ENCODE data around the gene ZNF217.
"Not testable (repeated sequence)": the region's sequence is repeated elsewhere in the genome, so short reads cannot be mapped to it uniquely, and the experiment has no call there.

ZNF217 gene

DNA sequence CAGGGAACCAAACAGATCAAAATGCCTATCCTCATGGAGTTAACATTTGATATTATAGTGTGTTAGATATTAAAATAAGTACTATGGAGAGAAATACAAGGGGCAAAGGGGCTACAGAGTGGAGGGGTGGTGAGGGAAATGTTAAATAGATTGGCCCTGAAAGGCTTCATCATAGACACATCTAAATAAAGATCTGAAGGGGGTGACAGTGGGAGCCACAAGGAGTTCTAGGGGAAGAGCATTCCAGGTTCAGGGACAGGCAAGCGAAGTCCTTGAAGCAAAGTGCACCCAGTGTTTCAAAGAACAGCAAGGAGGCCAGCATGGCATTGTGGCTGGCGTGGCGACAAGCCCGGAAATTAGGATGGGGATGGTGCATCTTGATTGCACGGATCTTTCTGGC, 11.2 kb upstream of the ZNF217 start:
- not testable (repeated sequence) for H3K14ac ChIP-seq (ENCODE audit: low read length); H3K9ac ChIP-seq (ENCODE audit: low read depth, low read length, poor library complexity); H3K4me3 ChIP-seq (ENCODE audit: low read length in 2 of 2); H3K27ac ChIP-seq (replicated peaks; ENCODE audit: low read length); H2BK120ac ChIP-seq (ENCODE audit: low read depth, low read length); H3K4ac ChIP-seq (ENCODE audit: low read length); H2AFZ ChIP-seq (ENCODE audit: low read length); H3K9me3 ChIP-seq (replicated peaks in 1 of 2; ENCODE audit: control insufficient read depth in 2 of 2, insufficient read depth in 1 of 2, low read depth in 1 of 2, low read length in 2 of 2); DNase-seq (ENCODE audit: low spot score); H3K27me3 ChIP-seq (ENCODE audit: control insufficient read depth in 3 of 3, insufficient read depth in 3 of 3, low read depth in 1 of 3, low read length in 3 of 3); H2BK5ac ChIP-seq (ENCODE audit: low read length); H3K4me2 ChIP-seq (ENCODE audit: insufficient read depth, low read length, poor library complexity, severe bottlenecking); H3K18ac ChIP-seq (ENCODE audit: low read length); H3K36me3 ChIP-seq (replicated peaks in 1 of 2; ENCODE audit: control insufficient read depth in 2 of 2, insufficient read depth in 2 of 2, low read length in 2 of 2); H3K79me1 ChIP-seq (ENCODE audit: low read depth, low read length); H3K4me1 ChIP-seq (ENCODE audit: control insufficient read depth in 2 of 2, insufficient read depth in 1 of 2, low read depth in 1 of 2, low read length in 2 of 2); H4K91ac ChIP-seq (ENCODE audit: low read depth, low read length, poor library complexity); H2BK15ac ChIP-seq (ENCODE audit: low read length); H2BK12ac ChIP-seq (ENCODE audit: low read length); H2AK5ac ChIP-seq (ENCODE audit: low read depth, low read length); H4K8ac ChIP-seq (ENCODE audit: low read depth, low read length); H3K23ac ChIP-seq (ENCODE audit: low read depth, low read length, poor library complexity)
- no CpG with 5 or more reads among the region's 5 CpGs for WGBS, 2 donors (ENCODE audit: extremely low coverage in 2 of 2, insufficient read length in 2 of 2, insufficient replicate concordance in 1 of 2)

DNA sequence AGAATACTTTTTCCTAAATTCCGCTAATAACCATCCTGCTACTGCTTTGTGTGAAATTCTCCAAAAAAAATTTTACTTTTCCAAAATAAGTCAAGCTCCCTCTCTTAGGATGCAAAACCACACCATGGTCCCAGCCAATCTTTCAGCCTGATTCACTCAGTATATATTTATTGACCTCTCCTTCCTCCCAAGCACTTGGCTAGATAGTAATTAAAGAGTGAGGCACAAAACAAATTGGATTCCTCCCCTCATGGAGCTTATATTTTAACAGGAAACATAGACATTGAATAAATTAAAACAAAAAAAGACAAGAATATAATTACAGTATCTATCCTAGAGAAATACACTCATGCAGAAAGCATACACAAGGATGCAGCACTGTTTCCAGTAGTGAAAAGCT, 9.0 kb upstream of the ZNF217 start:
- Histone ChIP-seq H3K23ac (ENCODE audit: low read depth, low read length, poor library complexity) (no peak overlapping the region), H3K9ac (ENCODE audit: low read depth, low read length, poor library complexity) (no peak overlapping the region), H4K8ac (ENCODE audit: low read depth, low read length) (no peak overlapping the region), H3K36me3 (replicated peaks in 1 of 2; ENCODE audit: control insufficient read depth in 2 of 2, insufficient read depth in 2 of 2, low read length in 2 of 2) (no peaks in the 10 kb centered on the region), H3K18ac (ENCODE audit: low read length) (no peak overlapping the region), H2AK5ac (ENCODE audit: low read depth, low read length) (no peak overlapping the region), H2BK5ac (ENCODE audit: low read length) (no peak overlapping the region), H3K4me3 (ENCODE audit: low read length in 2 of 2) (no peak overlapping the region), H3K4ac (ENCODE audit: low read length) (no peak overlapping the region), H3K27ac (replicated peaks; ENCODE audit: low read length) (no peak overlapping the region), H2BK120ac (ENCODE audit: low read depth, low read length) (no peak overlapping the region), H4K91ac (ENCODE audit: low read depth, low read length, poor library complexity) (no peak overlapping the region), H3K4me1 (ENCODE audit: control insufficient read depth in 2 of 2, insufficient read depth in 1 of 2, low read depth in 1 of 2, low read length in 2 of 2) (peaks cover 0 to 2% of the 10 kb centered on the region in 2 donors), H3K79me1 (ENCODE audit: low read depth, low read length) (no peaks in the 10 kb centered on the region), H2BK12ac (ENCODE audit: low read length) (no peak overlapping the region), H3K27me3 (ENCODE audit: control insufficient read depth in 3 of 3, insufficient read depth in 3 of 3, low read depth in 1 of 3, low read length in 3 of 3) (no peaks in the 10 kb centered on the region), H3K9me3 (replicated peaks in 1 of 2; ENCODE audit: control insufficient read depth in 2 of 2, insufficient read depth in 1 of 2, low read depth in 1 of 2, low read length in 2 of 2) (no peaks in the 10 kb centered on the region), H3K14ac (ENCODE audit: low read length) (no peak overlapping the region), H2BK15ac (ENCODE audit: low read length) (no peak overlapping the region), H3K4me2 (ENCODE audit: insufficient read depth, low read length, poor library complexity, severe bottlenecking) (no peak overlapping the region), H2AFZ (ENCODE audit: low read length) (no peak overlapping the region)
- WGBS, 2 donors (ENCODE audit: extremely low coverage in 2 of 2, insufficient read length in 2 of 2, insufficient replicate concordance in 1 of 2) = no CpG with 5 or more reads among the region's 1 CpG
- DNase-seq (ENCODE audit: low spot score) = no peak

DNA sequence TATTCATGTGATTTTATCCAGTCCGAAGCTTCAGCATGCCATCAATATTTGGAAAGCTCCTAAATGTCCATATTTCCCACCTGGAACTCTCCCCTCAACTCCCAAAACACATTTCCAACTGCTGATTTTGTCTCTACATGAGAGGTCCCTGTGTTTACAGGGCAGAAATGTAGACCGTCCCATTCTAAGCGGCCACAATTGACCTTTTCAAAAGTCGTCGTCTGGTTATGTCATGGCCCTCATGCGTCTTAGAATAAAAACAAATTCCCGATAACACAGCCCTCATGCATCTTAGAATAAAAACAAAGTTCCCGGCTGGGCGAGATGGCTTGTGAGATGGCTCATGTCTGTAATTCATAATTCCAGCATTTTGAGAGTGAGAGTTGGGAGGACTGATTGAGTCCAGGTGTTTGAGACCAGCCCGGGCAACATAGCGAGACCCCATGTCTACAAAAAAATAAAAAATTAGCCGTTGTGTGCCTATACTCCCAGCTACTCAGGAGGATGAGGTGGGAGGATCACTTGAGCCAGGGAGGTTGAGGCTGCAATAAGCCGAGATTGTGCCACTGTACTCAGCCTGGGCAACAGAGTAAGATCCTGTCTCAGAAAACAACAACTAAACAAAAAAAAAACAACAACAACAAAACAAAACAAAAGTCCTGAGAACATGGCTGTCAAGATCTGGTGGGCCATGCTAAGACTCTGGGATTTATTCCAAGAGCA, 6.4 kb upstream of the ZNF217 start:
- peak overlapping the region; percentile 21 for H2AFZ ChIP-seq (ENCODE audit: low read length)
- H3K9ac ChIP-seq (ENCODE audit: low read depth, low read length, poor library complexity) = no peak overlapping the region
- WGBS, 2 donors (ENCODE audit: extremely low coverage in 2 of 2, insufficient read length in 2 of 2, insufficient replicate concordance in 1 of 2) = no CpG with 5 or more reads among the region's 13 CpGs
- H3K18ac ChIP-seq (ENCODE audit: low read length) = no peak overlapping the region
- no peak overlapping the region for H3K4me2 ChIP-seq (ENCODE audit: insufficient read depth, low read length, poor library complexity, severe bottlenecking)
- no peak overlapping the region for H3K27ac ChIP-seq (replicated peaks; ENCODE audit: low read length)
- no peaks in the 10 kb centered on the region for H3K79me1 ChIP-seq (ENCODE audit: low read depth, low read length)
- H4K8ac ChIP-seq (ENCODE audit: low read depth, low read length) = no peak overlapping the region
- H3K4me1 ChIP-seq (ENCODE audit: control insufficient read depth in 2 of 2, insufficient read depth in 1 of 2, low read depth in 1 of 2, low read length in 2 of 2) = peaks cover 5 to 21% of the 10 kb centered on the region in 2 donors
- H2BK5ac ChIP-seq (ENCODE audit: low read length) = no peak overlapping the region
- H2BK120ac ChIP-seq (ENCODE audit: low read depth, low read length) = no peak overlapping the region
- H3K36me3 ChIP-seq (replicated peaks in 1 of 2; ENCODE audit: control insufficient read depth in 2 of 2, insufficient read depth in 2 of 2, low read length in 2 of 2) = no peaks in the 10 kb centered on the region
- H3K4ac ChIP-seq (ENCODE audit: low read length) = no peak overlapping the region
- H3K4me3 ChIP-seq (ENCODE audit: low read length in 2 of 2) = no peak overlapping the region
- no peak for DNase-seq (ENCODE audit: low spot score)
- H2BK15ac ChIP-seq (ENCODE audit: low read length) = no peak overlapping the region
- H4K91ac ChIP-seq (ENCODE audit: low read depth, low read length, poor library complexity) = no peak overlapping the region
- no peak overlapping the region for H3K23ac ChIP-seq (ENCODE audit: low read depth, low read length, poor library complexity)
- H3K27me3 ChIP-seq (ENCODE audit: control insufficient read depth in 3 of 3, insufficient read depth in 3 of 3, low read depth in 1 of 3, low read length in 3 of 3) = no peaks in the 10 kb centered on the region
- H3K14ac ChIP-seq (ENCODE audit: low read length) = no peak overlapping the region
- H2AK5ac ChIP-seq (ENCODE audit: low read depth, low read length) = no peak overlapping the region
- no peaks in the 10 kb centered on the region for H3K9me3 ChIP-seq (replicated peaks in 1 of 2; ENCODE audit: control insufficient read depth in 2 of 2, insufficient read depth in 1 of 2, low read depth in 1 of 2, low read length in 2 of 2)
- no peak overlapping the region for H2BK12ac ChIP-seq (ENCODE audit: low read length)

DNA sequence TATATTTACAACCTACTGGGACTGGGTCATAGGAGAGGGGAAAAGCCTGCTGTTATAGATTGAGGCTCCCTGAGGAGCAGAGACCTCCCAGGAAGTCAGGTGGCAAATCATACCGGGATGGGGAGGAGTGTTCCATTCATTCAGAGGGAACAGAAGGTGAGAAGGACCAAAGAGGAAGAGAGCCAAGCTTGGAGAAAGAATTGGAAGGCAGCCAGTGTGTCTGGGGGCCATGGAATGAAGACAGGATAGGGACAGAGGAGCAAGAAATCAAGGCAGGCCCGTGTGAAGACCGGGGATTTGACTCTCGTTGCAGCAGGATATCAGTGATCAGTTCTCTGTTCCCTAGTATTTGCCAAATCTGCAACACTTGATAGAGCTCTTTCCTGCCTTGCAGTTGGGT, 5.7 kb upstream of the ZNF217 start:
- no peak overlapping the region for H3K4me2 ChIP-seq (ENCODE audit: insufficient read depth, low read length, poor library complexity, severe bottlenecking)
- H3K79me1 ChIP-seq (ENCODE audit: low read depth, low read length) = no peaks in the 10 kb centered on the region
- DNase-seq (ENCODE audit: low spot score) = no peak
- no peak overlapping the region for H3K4ac ChIP-seq (ENCODE audit: low read length)
- no peak overlapping the region for H4K8ac ChIP-seq (ENCODE audit: low read depth, low read length)
- no peaks in the 10 kb centered on the region for H3K27me3 ChIP-seq (ENCODE audit: control insufficient read depth in 3 of 3, insufficient read depth in 3 of 3, low read depth in 1 of 3, low read length in 3 of 3)
- H2BK15ac ChIP-seq (ENCODE audit: low read length) = no peak overlapping the region
- H3K4me3 ChIP-seq (ENCODE audit: low read length in 2 of 2) = no peak overlapping the region
- WGBS, 2 donors (ENCODE audit: extremely low coverage in 2 of 2, insufficient read length in 2 of 2, insufficient replicate concordance in 1 of 2) = no CpG with 5 or more reads among the region's 4 CpGs
- H2BK5ac ChIP-seq (ENCODE audit: low read length) = no peak overlapping the region
- peak overlapping the region; percentile 2 for H2AK5ac ChIP-seq (ENCODE audit: low read depth, low read length)
- H2BK120ac ChIP-seq (ENCODE audit: low read depth, low read length) = no peak overlapping the region
- no peak overlapping the region for H4K91ac ChIP-seq (ENCODE audit: low read depth, low read length, poor library complexity)
- no peaks in the 10 kb centered on the region for H3K36me3 ChIP-seq (replicated peaks in 1 of 2; ENCODE audit: control insufficient read depth in 2 of 2, insufficient read depth in 2 of 2, low read length in 2 of 2)
- peak overlapping the region; percentile 2 for H3K18ac ChIP-seq (ENCODE audit: low read length)
- H2BK12ac ChIP-seq (ENCODE audit: low read length) = no peak overlapping the region
- peak overlapping the region; percentile 21 for H2AFZ ChIP-seq (ENCODE audit: low read length)
- no peak overlapping the region for H3K23ac ChIP-seq (ENCODE audit: low read depth, low read length, poor library complexity)
- no peaks in the 10 kb centered on the region for H3K9me3 ChIP-seq (replicated peaks in 1 of 2; ENCODE audit: control insufficient read depth in 2 of 2, insufficient read depth in 1 of 2, low read depth in 1 of 2, low read length in 2 of 2)
- H3K27ac ChIP-seq (replicated peaks; ENCODE audit: low read length) = no peak overlapping the region
- H3K14ac ChIP-seq (ENCODE audit: low read length) = no peak overlapping the region
- H3K9ac ChIP-seq (ENCODE audit: low read depth, low read length, poor library complexity) = no peak overlapping the region
- peaks cover 5 to 23% of the 10 kb centered on the region in 2 donors for H3K4me1 ChIP-seq (ENCODE audit: control insufficient read depth in 2 of 2, insufficient read depth in 1 of 2, low read depth in 1 of 2, low read length in 2 of 2)
